HG03558 (cell line): Measurements from ENCODE around the gene DAB1.

Experiments
- ATAC-seq: cut with Tn5 transposase; IDR thresholded peaks from one replicate; pipeline ENCODE4 v1.9.1; 2021; ENCODE audit warnings: moderate number of reproducible peaks; ENCODE audit not compliant: unreplicated experiment; ENCODE audit errors: extremely low read depth

DAB1 gene

GRCh38 chr1:57285992-57286391 lies 137.9 kb downstream of the DAB1 start:
- ATAC-seq = no peak

- no peak for ATAC-seq
These were observed 141.4 kb downstream of the DAB1 start for GRCh38 chr1:57282411-57282810.

GRCh38 chr1:57281324-57281723 lies 142.5 kb downstream of the DAB1 start:
- no peak for ATAC-seq

GRCh38 chr1:57279909-57280666 lies 143.8 kb downstream of the DAB1 start:
- no peak for ATAC-seq

GRCh38 chr1:57278558-57278957 lies 145.3 kb downstream of the DAB1 start:
- no peak for ATAC-seq

- no peak for ATAC-seq
These were observed 146.2 kb downstream of the DAB1 start for GRCh38 chr1:57277681-57278080.

GRCh38 chr1:57276918-57277317 lies 146.9 kb downstream of the DAB1 start:
- ATAC-seq = no peak

GRCh38 chr1:57272601-57273000 lies 151.3 kb downstream of the DAB1 start:
- ATAC-seq = no peak

- ATAC-seq = no peak
These were observed 151.7 kb downstream of the DAB1 start for GRCh38 chr1:57272150-57272549.

- ATAC-seq = no peak
These were observed 152.7 kb downstream of the DAB1 start for GRCh38 chr1:57270927-57271698.

GRCh38 chr1:57269630-57270225 lies 154.1 kb downstream of the DAB1 start:
- ATAC-seq = no peak

- ATAC-seq = no peak
These were observed 158.8 kb downstream of the DAB1 start for GRCh38 chr1:57265104-57265503.

GRCh38 chr1:57262472-57262871 lies 161.4 kb downstream of the DAB1 start:
- no peak for ATAC-seq

- no peak for ATAC-seq
These were observed 165.1 kb downstream of the DAB1 start for GRCh38 chr1:57258557-57259325.

GRCh38 chr1:57255945-57256344 lies 167.9 kb downstream of the DAB1 start:
- ATAC-seq = no peak

GRCh38 chr1:57254022-57254421 lies 169.8 kb downstream of the DAB1 start:
- ATAC-seq = no peak

- ATAC-seq = no peak
These were observed 171.1 kb downstream of the DAB1 start for GRCh38 chr1:57252597-57253294.

- no peak for ATAC-seq
These were observed 173.8 kb downstream of the DAB1 start for GRCh38 chr1:57250021-57250420.

- ATAC-seq = no peak
These were observed 174.3 kb downstream of the DAB1 start for GRCh38 chr1:57249511-57249910.

GRCh38 chr1:57248830-57249229 lies 175.0 kb downstream of the DAB1 start:
- ATAC-seq = no peak
